ENCODE measurements around the gene ARHGAP15.

ARHGAP15 gene

DNA sequence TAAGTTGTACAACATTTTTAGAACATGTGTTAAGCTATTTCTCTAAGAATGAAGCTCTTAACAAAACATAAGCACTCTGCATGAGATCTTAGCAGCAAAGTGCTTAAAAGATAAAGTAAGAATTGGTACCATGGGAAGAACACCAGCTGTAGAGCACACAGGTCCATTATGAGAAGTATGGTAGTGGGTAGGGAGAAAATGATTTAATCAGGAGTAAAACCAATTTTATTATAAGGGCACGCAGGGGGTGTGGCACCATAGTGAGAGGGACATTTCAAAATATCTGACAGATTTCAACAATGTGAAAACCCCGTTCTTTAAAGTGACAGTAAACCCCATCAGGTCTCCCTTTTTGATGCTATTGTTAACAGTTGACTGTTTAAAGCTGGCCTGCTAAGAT is 492.9 kb downstream of the ARHGAP15 start:
- TF ChIP-seq, protein P1, sequence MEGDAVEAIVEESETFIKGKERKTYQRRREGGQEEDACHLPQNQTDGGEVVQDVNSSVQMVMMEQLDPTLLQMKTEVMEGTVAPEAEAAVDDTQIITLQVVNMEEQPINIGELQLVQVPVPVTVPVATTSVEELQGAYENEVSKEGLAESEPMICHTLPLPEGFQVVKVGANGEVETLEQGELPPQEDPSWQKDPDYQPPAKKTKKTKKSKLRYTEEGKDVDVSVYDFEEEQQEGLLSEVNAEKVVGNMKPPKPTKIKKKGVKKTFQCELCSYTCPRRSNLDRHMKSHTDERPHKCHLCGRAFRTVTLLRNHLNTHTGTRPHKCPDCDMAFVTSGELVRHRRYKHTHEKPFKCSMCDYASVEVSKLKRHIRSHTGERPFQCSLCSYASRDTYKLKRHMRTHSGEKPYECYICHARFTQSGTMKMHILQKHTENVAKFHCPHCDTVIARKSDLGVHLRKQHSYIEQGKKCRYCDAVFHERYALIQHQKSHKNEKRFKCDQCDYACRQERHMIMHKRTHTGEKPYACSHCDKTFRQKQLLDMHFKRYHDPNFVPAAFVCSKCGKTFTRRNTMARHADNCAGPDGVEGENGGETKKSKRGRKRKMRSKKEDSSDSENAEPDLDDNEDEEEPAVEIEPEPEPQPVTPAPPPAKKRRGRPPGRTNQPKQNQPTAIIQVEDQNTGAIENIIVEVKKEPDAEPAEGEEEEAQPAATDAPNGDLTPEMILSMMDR (IDR thresholded peaks at IDR 0.05; ENCODE audit: borderline replicate concordance, insufficient read depth, low read depth, low read length): no peak
- no peak overlapping the region for H3K4me3 ChIP-seq (ENCODE audit: low read depth, low read length)

DNA sequence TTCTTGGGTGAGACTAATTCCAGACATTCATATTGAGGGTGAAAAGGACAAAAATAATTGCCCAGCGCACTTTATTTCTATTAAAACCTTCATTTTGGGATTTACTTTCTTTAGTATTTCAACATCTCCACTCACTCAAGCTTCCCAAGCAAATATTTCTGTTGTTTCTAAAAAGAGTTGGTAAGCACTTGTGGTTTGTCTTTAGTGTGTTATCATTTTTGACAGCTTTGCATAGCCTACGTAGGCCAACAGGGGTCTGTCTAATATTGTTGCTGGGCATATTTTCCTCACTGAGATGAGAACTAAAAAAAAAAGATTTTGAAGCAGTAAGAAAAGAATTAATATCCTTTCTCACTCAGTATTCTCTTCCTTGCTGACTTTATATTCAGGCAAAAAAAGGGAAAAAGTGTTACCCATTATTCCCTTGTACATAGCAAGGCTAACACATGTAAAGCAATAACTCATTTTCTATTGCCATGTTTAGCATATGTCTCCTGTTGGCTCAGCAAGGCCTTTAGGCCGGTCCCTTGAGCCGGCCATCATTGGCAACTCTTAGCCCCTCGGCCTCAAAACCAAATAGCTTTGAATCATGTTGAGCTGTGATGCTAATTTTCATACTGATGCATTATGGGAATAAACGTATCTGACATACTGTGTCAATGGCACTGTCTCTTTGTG is 494.2 kb downstream of the ARHGAP15 start:
- H3K4me3 ChIP-seq (ENCODE audit: low read depth, low read length): no peak overlapping the region
- TF ChIP-seq, protein P1 (IDR thresholded peaks at IDR 0.05; ENCODE audit: borderline replicate concordance, insufficient read depth, low read depth, low read length): no peak

DNA sequence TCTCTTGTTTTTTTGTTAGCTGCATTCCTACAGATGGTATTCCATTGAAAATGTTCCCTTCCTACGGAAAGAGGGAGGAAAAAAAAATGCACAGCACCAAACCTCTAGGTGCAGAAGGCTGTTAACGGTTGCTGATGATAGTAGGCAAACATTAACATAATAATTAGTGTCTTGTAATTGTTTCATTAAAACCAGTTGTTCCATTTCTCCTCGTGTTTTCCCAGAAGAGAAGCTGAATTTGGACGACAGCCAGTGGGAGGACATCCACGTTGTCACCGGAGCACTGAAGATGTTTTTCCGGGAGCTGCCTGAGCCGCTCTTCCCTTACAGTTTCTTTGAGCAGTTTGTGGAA is 494.7 kb downstream of the ARHGAP15 start:
- H3K4me3 ChIP-seq (ENCODE audit: low read depth, low read length): no peak overlapping the region

DNA sequence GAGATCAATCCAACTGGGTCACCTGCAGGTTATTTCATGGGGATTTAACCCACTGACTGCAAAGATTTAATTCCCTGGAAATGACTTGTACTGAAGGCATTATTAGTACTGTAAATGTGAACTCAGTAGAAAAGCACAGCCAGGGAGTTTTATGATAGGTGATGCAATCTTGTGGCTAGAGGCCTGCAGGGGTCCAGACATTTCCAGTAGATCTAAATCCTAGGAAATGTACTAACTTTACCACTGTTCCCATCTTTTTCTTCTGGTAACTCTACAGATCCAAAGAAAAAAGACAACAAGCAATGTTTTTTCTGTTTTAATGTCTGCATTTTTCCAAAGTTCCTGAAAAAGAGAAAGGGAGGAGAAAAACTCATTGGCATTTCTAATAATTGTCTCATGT is 500.1 kb downstream of the ARHGAP15 start:
- no peak overlapping the region for H3K4me3 ChIP-seq (ENCODE audit: low read depth, low read length)
- TF ChIP-seq, protein P1 (IDR thresholded peaks at IDR 0.05; ENCODE audit: borderline replicate concordance, insufficient read depth, low read depth, low read length): no peak

More for the DNA sequence above, 494.7 kb downstream of the ARHGAP15 start:
- TF ChIP-seq, protein P1 (IDR thresholded peaks at IDR 0.05; ENCODE audit: borderline replicate concordance, insufficient read depth, low read depth, low read length): no peak

DNA sequence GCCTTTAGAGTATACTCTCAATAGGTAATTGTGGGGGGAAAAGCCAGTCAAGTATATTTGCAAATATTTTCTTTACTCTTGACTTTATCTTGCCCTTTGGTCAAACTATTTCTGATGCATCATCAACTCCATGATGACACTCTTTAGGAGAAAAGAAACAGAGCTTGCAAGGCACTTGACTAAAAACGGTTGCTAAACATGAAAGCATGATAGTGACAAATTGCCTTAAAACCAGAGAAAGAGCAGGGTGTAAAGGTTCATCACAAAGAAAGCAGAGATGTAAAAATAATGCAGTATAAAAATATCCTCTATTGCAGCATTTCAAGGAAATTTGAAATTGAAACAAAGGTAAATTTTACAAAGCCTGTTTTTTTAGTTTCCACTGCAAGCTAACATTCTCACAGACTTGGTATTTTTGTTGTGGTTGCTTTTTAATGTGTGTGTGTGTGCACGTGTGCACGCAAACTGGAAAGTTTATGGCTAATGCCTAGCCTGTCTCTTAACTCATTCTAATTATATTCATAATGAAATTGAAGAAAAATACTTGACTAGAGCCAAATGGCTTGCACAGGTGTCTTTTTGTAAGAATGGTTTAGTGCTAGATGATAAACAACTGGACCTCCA is 503.6 kb downstream of the ARHGAP15 start:
- no peak overlapping the region for H3K4me3 ChIP-seq (ENCODE audit: low read depth, low read length)
- TF ChIP-seq, protein P1 (IDR thresholded peaks at IDR 0.05; ENCODE audit: borderline replicate concordance, insufficient read depth, low read depth, low read length): no peak

DNA sequence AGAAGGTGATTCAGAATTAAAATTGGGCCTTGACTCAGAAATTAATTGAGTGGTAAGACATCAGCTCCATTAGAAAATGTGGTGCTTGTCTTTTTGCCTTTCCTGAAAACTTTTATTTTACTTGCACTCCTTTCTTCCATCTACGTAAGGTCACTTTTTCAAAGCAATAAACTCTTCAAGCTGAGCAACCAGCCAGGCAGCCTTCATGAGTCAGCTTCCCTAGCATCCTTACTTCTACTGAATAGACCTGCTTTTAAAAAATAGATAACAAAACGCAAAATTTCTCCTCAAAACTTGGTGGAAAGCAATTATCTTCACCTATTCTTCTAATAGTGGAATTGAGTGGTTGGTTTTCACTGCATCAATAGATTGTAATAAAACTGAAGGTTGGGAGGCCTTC is 504.2 kb downstream of the ARHGAP15 start:
- TF ChIP-seq, protein P1 (IDR thresholded peaks at IDR 0.05; ENCODE audit: borderline replicate concordance, insufficient read depth, low read depth, low read length): no peak

DNA sequence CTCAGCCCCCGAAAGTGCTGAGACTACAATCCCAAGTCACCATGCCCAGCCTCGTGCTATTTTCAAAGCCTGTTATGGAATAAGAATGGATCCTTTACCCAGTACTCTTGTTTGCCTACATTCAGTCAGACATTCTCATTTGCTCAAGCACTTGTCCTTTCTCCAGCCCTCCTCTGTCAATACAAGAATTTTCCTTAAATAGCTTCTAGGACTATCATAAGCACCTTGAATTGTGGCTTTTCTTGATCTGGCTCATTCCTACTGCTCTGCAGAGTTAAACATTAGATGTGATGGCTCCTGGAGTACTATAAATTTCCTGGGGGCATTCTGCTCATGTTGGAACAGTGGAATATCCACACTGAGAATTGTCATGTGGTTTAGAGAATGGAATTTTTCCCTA is 506.1 kb downstream of the ARHGAP15 start:
- TF ChIP-seq, protein P1 (IDR thresholded peaks at IDR 0.05; ENCODE audit: borderline replicate concordance, insufficient read depth, low read depth, low read length): no peak
- H3K4me3 ChIP-seq (ENCODE audit: low read depth, low read length): no peak overlapping the region

More for the DNA sequence above, 504.2 kb downstream of the ARHGAP15 start:
- no peak overlapping the region for H3K4me3 ChIP-seq (ENCODE audit: low read depth, low read length)

Data from GM12875 (cell line).